ENCODE measurements around the gene ATP1A3. TPM values are rescaled to one million over a fixed set of nuclear protein-coding genes. Genes with fewer than 3 reads are reported as not detected.

Gene ATP1A3
- total and polyA plus RNA-seq, 4 experiments from 2014 or later = 0.89 to 3.5 (median 1.8) TPM

- intact Hi-C loops (cut with micrococcal nuclease) = no loop called here
- H3K9me3 ChIP-seq (ENCODE audit: control insufficient read depth in 1 of 2, low read length in 2 of 2) = no peaks in the 10 kb centered on the region
Observed at GRCh38 chr19:41925208-41926003, 68.6 kb downstream of the ATP1A3 start.

GRCh38 chr19:41924151-41925145, 69.6 kb downstream of the ATP1A3 start:
- H3K4me1 ChIP-seq (ENCODE audit: insufficient read depth, low read length) = peaks cover 14% of the 10 kb centered on the region
- POLR2A ChIA-PET (ENCODE audit: partially characterized antibody) = interaction anchor here (0.9 to 10.2 kb wide), 7 partner anchors 13 to 51 kb away, joined by 3 to 156 read pairs (median 7); partner anchors contain the start of gene ARHGEF1

More at GRCh38 chr19:41925208-41926003, 68.6 kb downstream of the ATP1A3 start:
- H3K36me3 ChIP-seq (ENCODE audit: insufficient read depth, low read length) = no peaks in the 10 kb centered on the region
- no peak overlapping the region for H3K4me3 ChIP-seq (ENCODE audit: low read length in 2 of 2)
- peaks cover 0 to 4% of the 10 kb centered on the region in 2 donors for H3K36me3 Mint-ChIP-seq
- no peak overlapping the region for H3K27ac ChIP-seq (ENCODE audit: low read depth, low read length)
- peaks cover 24% of the 10 kb centered on the region for H3K4me1 ChIP-seq (ENCODE audit: insufficient read depth, low read length)
- ChIA-PET CTCF (ENCODE audit: partially characterized antibody) (no interaction called here), POLR2A (ENCODE audit: partially characterized antibody) (interaction anchor here (0.9 to 10.2 kb wide), 6 partner anchors 14 to 52 kb away, joined by 3 to 156 read pairs (median 6); partner anchors contain the start of gene ARHGEF1)
- H3K27ac Mint-ChIP-seq = no peak overlapping the region
- no peaks in the 10 kb centered on the region for H3K27me3 ChIP-seq (ENCODE audit: insufficient read depth, low read length)
- no peaks in the 10 kb centered on the region for H3K9me3 Mint-ChIP-seq
- no peak for DNase-seq
- H3K4me1 Mint-ChIP-seq = peaks cover 19 to 24% (median 22%) of the 10 kb centered on the region in 4 donors
- H3K27me3 Mint-ChIP-seq = peaks cover 0 to 2% of the 10 kb centered on the region in 2 donors
- H3K4me3 Mint-ChIP-seq = no peak overlapping the region

GRCh38 chr19:41923045-41923788, 70.8 kb downstream of the ATP1A3 start:
- H3K4me3 Mint-ChIP-seq = peak overlapping the region in 2 of 8 donors; percentile 7 to 57
- H3K27me3 Mint-ChIP-seq = peaks cover 0 to 2% of the 10 kb centered on the region in 2 donors
- Histone ChIP-seq H3K27me3 (ENCODE audit: insufficient read depth, low read length) (no peaks in the 10 kb centered on the region), H3K36me3 (ENCODE audit: insufficient read depth, low read length) (no peaks in the 10 kb centered on the region), H3K27ac (ENCODE audit: low read depth, low read length) (no peak overlapping the region), H3K4me1 (ENCODE audit: insufficient read depth, low read length) (peaks cover 6% of the 10 kb centered on the region), H3K9me3 (ENCODE audit: control insufficient read depth in 1 of 2, low read length in 2 of 2) (no peaks in the 10 kb centered on the region), H3K4me3 (ENCODE audit: low read length in 2 of 2) (no peak overlapping the region)
- no peaks in the 10 kb centered on the region for H3K9me3 Mint-ChIP-seq
- H3K27ac Mint-ChIP-seq = peak overlapping the region in 3 of 7 donors; percentile 38 to 84 (median 39)
- peaks cover 0 to 4% of the 10 kb centered on the region in 2 donors for H3K36me3 Mint-ChIP-seq
- intact Hi-C loops (cut with micrococcal nuclease) = no loop called here
- ChIA-PET POLR2A (ENCODE audit: partially characterized antibody) (interaction anchor here (1.7 to 10.2 kb wide), 3 partner anchors 11 to 37 kb away, joined by 4 to 156 read pairs (median 16); partner anchors contain the start of gene ARHGEF1), CTCF (ENCODE audit: partially characterized antibody) (no interaction called here)
- peak in 1 of 5 donors; percentile 10 for DNase-seq
- H3K4me1 Mint-ChIP-seq = peaks cover 5 to 10% (median 6%) of the 10 kb centered on the region in 4 donors

More at GRCh38 chr19:41924151-41925145, 69.6 kb downstream of the ATP1A3 start:
- Mint-ChIP-seq H3K4me3 (no peak overlapping the region), H3K4me1 (peaks cover 13 to 16% (median 14%) of the 10 kb centered on the region in 4 donors), H3K27me3 (peaks cover 0 to 2% of the 10 kb centered on the region in 2 donors), H3K9me3 (no peaks in the 10 kb centered on the region), H3K27ac (peak overlapping the region in 1 of 7 donors; percentile 6), H3K36me3 (peaks cover 0 to 4% of the 10 kb centered on the region in 2 donors)
- intact Hi-C loops (cut with micrococcal nuclease) = no loop called here
- CTCF ChIA-PET (ENCODE audit: partially characterized antibody) = no interaction called here
- Histone ChIP-seq H3K27ac (ENCODE audit: low read depth, low read length) (no peak overlapping the region), H3K4me3 (ENCODE audit: low read length in 2 of 2) (no peak overlapping the region), H3K9me3 (ENCODE audit: control insufficient read depth in 1 of 2, low read length in 2 of 2) (no peaks in the 10 kb centered on the region), H3K27me3 (ENCODE audit: insufficient read depth, low read length) (no peaks in the 10 kb centered on the region), H3K36me3 (ENCODE audit: insufficient read depth, low read length) (no peaks in the 10 kb centered on the region)
- DNase-seq = no peak

- Mint-ChIP-seq H3K4me3 (no peak overlapping the region), H3K9me3 (no peaks in the 10 kb centered on the region), H3K36me3 (peaks cover 0 to 4% of the 10 kb centered on the region in 2 donors), H3K4me1 (peaks cover 5 to 10% (median 6%) of the 10 kb centered on the region in 4 donors), H3K27ac (peak overlapping the region in 1 of 7 donors; percentile 77), H3K27me3 (peaks cover 0 to 2% of the 10 kb centered on the region in 2 donors)
- peaks cover 4% of the 10 kb centered on the region for H3K4me1 ChIP-seq (ENCODE audit: insufficient read depth, low read length)
- H3K36me3 ChIP-seq (ENCODE audit: insufficient read depth, low read length) = no peaks in the 10 kb centered on the region
- CTCF ChIA-PET (ENCODE audit: partially characterized antibody) = no interaction called here
- no peak overlapping the region for H3K4me3 ChIP-seq (ENCODE audit: low read length in 2 of 2)
- H3K27ac ChIP-seq (ENCODE audit: low read depth, low read length) = no peak overlapping the region
- no peaks in the 10 kb centered on the region for H3K9me3 ChIP-seq (ENCODE audit: control insufficient read depth in 1 of 2, low read length in 2 of 2)
- intact Hi-C loops (cut with micrococcal nuclease) = no loop called here
- peak in 1 of 5 donors; percentile 5 for DNase-seq
- POLR2A ChIA-PET (ENCODE audit: partially characterized antibody) = interaction anchor here (1.2 to 3.3 kb wide), 2 partner anchors 11 to 36 kb away, joined by 3 to 16 read pairs; no protein-coding TSS in a partner anchor
- H3K27me3 ChIP-seq (ENCODE audit: insufficient read depth, low read length) = no peaks in the 10 kb centered on the region
Observed at GRCh38 chr19:41922585-41922984, 71.4 kb downstream of the ATP1A3 start.

GRCh38 chr19:41921577-41922576, 72.2 kb downstream of the ATP1A3 start:
- Mint-ChIP-seq H3K4me1 (peaks cover 5 to 10% (median 6%) of the 10 kb centered on the region in 4 donors), H3K9me3 (no peaks in the 10 kb centered on the region), H3K4me3 (no peak overlapping the region), H3K27me3 (peaks cover 0 to 2% of the 10 kb centered on the region in 2 donors), H3K36me3 (peaks cover 0 to 4% of the 10 kb centered on the region in 2 donors), H3K27ac (peak overlapping the region in 1 of 7 donors; percentile 77)
- H3K27me3 ChIP-seq (ENCODE audit: insufficient read depth, low read length) = no peaks in the 10 kb centered on the region
- no peaks in the 10 kb centered on the region for H3K9me3 ChIP-seq (ENCODE audit: control insufficient read depth in 1 of 2, low read length in 2 of 2)
- no peaks in the 10 kb centered on the region for H3K4me1 ChIP-seq (ENCODE audit: insufficient read depth, low read length)
- no peak overlapping the region for H3K27ac ChIP-seq (ENCODE audit: low read depth, low read length)
- CTCF ChIA-PET (ENCODE audit: partially characterized antibody) = interaction anchor here (1.1 kb wide), 1 partner anchor 10 kb away, joined by 3 read pairs; no protein-coding TSS in a partner anchor
- no peaks in the 10 kb centered on the region for H3K36me3 ChIP-seq (ENCODE audit: insufficient read depth, low read length)
- DNase-seq = peak in 1 of 5 donors; percentile 19
- intact Hi-C loops (cut with micrococcal nuclease) = no loop called here
- POLR2A ChIA-PET (ENCODE audit: partially characterized antibody) = interaction anchor here (1.2 to 3.3 kb wide), 3 partner anchors 10 to 36 kb away, joined by 3 to 16 read pairs (median 4); no protein-coding TSS in a partner anchor
- no peak overlapping the region for H3K4me3 ChIP-seq (ENCODE audit: low read length in 2 of 2)
